Measurements from ENCODE around the gene SLC44A3. TPM values are rescaled to one million over a fixed set of nuclear protein-coding genes. Genes with fewer than 3 reads are reported as not detected.

SLC44A3 gene
- total and polyA plus RNA-seq, 2 of the 4 experiments (the other 2 are of a cell fraction): 0.31 to 0.54 TPM

- 81% methylated on average over 4 of the region's 8 CpGs; no CpG with 5 or more reads in 1 of the 2 experiments for WGBS, 2 experiments (ENCODE audit: extremely low coverage in 2 of 2, insufficient read length in 1 of 2)
- H3K9me3 ChIP-seq (ENCODE audit: control insufficient read depth, insufficient read depth, low read length): no peaks in the 10 kb centered on the region
- H3K23ac ChIP-seq (ENCODE audit: low read depth, low read length): peak overlapping the region; percentile 87
- peaks cover 25% of the 10 kb centered on the region for H3K9me1 ChIP-seq (ENCODE audit: insufficient read depth, low read length)
- CTCF ChIA-PET: interaction anchor here (0.8 to 1.5 kb wide), 3 partner anchors 68 to 116 kb away, joined by 3 to 7 read pairs (median 4); no protein-coding TSS in a partner anchor
- intact Hi-C loops (cut with micrococcal nuclease): loop anchor here (10.0 kb wide), 1 partner anchor 312 kb away; the partner anchor contains the start of gene RWDD3
- peaks cover 77% of the 10 kb centered on the region for H4K20me1 ChIP-seq (ENCODE audit: insufficient read depth, low read length)
- H3K4me1 ChIP-seq (ENCODE audit: control insufficient read depth, insufficient read depth, low read length): peaks cover 20% of the 10 kb centered on the region
- TF ChIP-seq RAD21 (IDR thresholded peaks at IDR 0.05; ENCODE audit: low read length): no peak
- peak; percentile 58; the same call in 1 of the 2 replicates for TF ChIP-seq CEBPB (IDR thresholded peaks at IDR 0.05; ENCODE audit: low read depth, low read length)
- TF ChIP-seq FOS (IDR thresholded peaks at IDR 0.05; ENCODE audit: low read depth, low read length): no peak
- TF ChIP-seq RCOR1 (IDR thresholded peaks at IDR 0.05; ENCODE audit: insufficient replicate concordance, low read length): no peak
- H2BK15ac ChIP-seq (ENCODE audit: low read depth, low read length): 0 out of 3 replicates have a peak overlapping the region, but pooled peaks have one; percentile 29
- peak overlapping the region; percentile 75 for H2BK5ac ChIP-seq (ENCODE audit: low read depth, low read length, poor library complexity, severe bottlenecking)
- peak overlapping the region; percentile 60 for H3K4ac ChIP-seq (ENCODE audit: low read depth, low read length)
- H2AFZ ChIP-seq (replicated peaks; ENCODE audit: low read length, poor library complexity): no peak overlapping the region
- H2AK9ac ChIP-seq (replicated peaks; ENCODE audit: low read depth, low read length, poor library complexity): no peak overlapping the region
- H4K8ac ChIP-seq (ENCODE audit: low read depth in 2 of 2, low read length in 2 of 2): peak overlapping the region in 1 of 2 experiments; percentile 53; a peak in 2 of 4 replicates
- H3K79me1 ChIP-seq (ENCODE audit: low read depth in 1 of 2, low read length in 2 of 2): peaks cover 2 to 58% of the 10 kb centered on the region in 2 experiments; a peak in 2 of 4 replicates
- peak overlapping the region; percentile 31; the same call in 1 of the 2 replicates for H4K91ac ChIP-seq (ENCODE audit: insufficient read depth, low read depth, low read length)
- H3K4me3 ChIP-seq (ENCODE audit: insufficient read depth, low read depth, low read length): peak overlapping the region; percentile 8; the same call in 1 of the 2 replicates
- peak overlapping the region; percentile 51; the same call in 1 of the 2 replicates for H3K18ac ChIP-seq (ENCODE audit: low read depth, low read length)
- ATAC-seq (ENCODE audit: low read depth) (no peak), DNase-seq (peak; percentile 64)
- H3K27ac ChIP-seq (ENCODE audit: insufficient read depth, low read length): peak overlapping the region; percentile 74; the same call in 1 of the 2 replicates
- H2AK5ac ChIP-seq (ENCODE audit: low read depth, low read length): peak overlapping the region; percentile 61
- POLR2A ChIA-PET (ENCODE audit: unreplicated experiment): interaction anchor here (0.5 to 0.9 kb wide), 2 partner anchors 40 to 59 kb away, joined by 3 to 7 read pairs; no protein-coding TSS in a partner anchor
- in situ Hi-C loops (cut with MboI; ENCODE audit: low sequenced_read_pairs): loop anchor here (5.0 kb wide), 1 partner anchor 114 kb away; no protein-coding TSS in a partner anchor
- peak overlapping the region; percentile 70 for H3K14ac ChIP-seq (replicated peaks; ENCODE audit: low read depth, low read length)
- H3K9ac ChIP-seq (ENCODE audit: low read depth, low read length): no peak overlapping the region
- no peaks in the 10 kb centered on the region for H3K27me3 ChIP-seq (ENCODE audit: control insufficient read depth, insufficient read depth, low read length)
- peak overlapping the region; percentile 51 for H2BK120ac ChIP-seq (ENCODE audit: low read depth, low read length)
- peak overlapping the region; percentile 34; the same call in 1 of the 2 replicates for H4K5ac ChIP-seq (ENCODE audit: low read depth, low read length)
- H2BK20ac ChIP-seq (ENCODE audit: low read depth, low read length): peak overlapping the region; percentile 27; the same call in 1 of the 2 replicates
- dilution Hi-C loops (cut with HindIII; ENCODE audit: low sequenced_read_pairs, unreplicated experiment): no loop called here
- no TSS peak for BruUV-seq (replicated peaks)
- peaks cover 7% of the 10 kb centered on the region for H3K36me3 ChIP-seq (ENCODE audit: control insufficient read depth, insufficient read depth, low read length)
- H3K4me2 ChIP-seq (ENCODE audit: low read depth, low read length): peak overlapping the region; percentile 82
- H3K56ac ChIP-seq (ENCODE audit: extremely low read depth, insufficient read depth, low read length): no peak overlapping the region
These were observed 102.7 kb downstream of the SLC44A3 start for GRCh38 chr1:94922761-94923331.

Measured in IMR-90 (cell line).